Trophoblast cell (in vitro differentiated cells and primary cell): ENCODE measurements around the gene XYLB.

ENCODE experiments used
- DNase-seq, 2 donors: peaks; one replicate each; pipeline ENCODE4 v3.0.0-alpha.2; 2016
- H2AFZ ChIP-seq: 2 replicates; pipeline ENCODE4 v1.6.1; 2013; ENCODE audit warnings: low read length, moderate library complexity, mild to moderate bottlenecking; ENCODE audit not compliant: insufficient read depth, poor library complexity
- H2AK5ac ChIP-seq: 2 replicates; pipeline ENCODE4 v1.6.1; 2013; ENCODE audit warnings: mild to moderate bottlenecking, low read length
- H2BK120ac ChIP-seq: 2 replicates; pipeline ENCODE4 v1.6.1; 2013; ENCODE audit warnings: low read length, mild to moderate bottlenecking, moderate library complexity; ENCODE audit not compliant: insufficient read depth, poor library complexity
- H2BK12ac ChIP-seq: 2 replicates; pipeline ENCODE4 v1.6.1; 2013; ENCODE audit warnings: mild to moderate bottlenecking, low read length, moderate library complexity
- H2BK5ac ChIP-seq: 2 replicates; pipeline ENCODE4 v1.6.1; 2013; ENCODE audit warnings: low read length, low read depth, moderate library complexity, mild to moderate bottlenecking; ENCODE audit not compliant: poor library complexity
- H3K14ac ChIP-seq: 2 replicates; pipeline ENCODE4 v1.6.1; 2013; ENCODE audit warnings: mild to moderate bottlenecking, low read length
- H3K18ac ChIP-seq: 2 replicates; pipeline ENCODE4 v1.6.1; 2013; ENCODE audit warnings: mild to moderate bottlenecking, low read length
- H3K23ac ChIP-seq: 2 replicates; pipeline ENCODE4 v1.6.1; 2013; ENCODE audit warnings: low read length
- H3K27ac ChIP-seq: 2 replicates; pipeline ENCODE4 v1.5.1; 2013; ENCODE audit warnings: low read depth, mild to moderate bottlenecking, inconsistent platforms, low read length, moderate library complexity
- H3K27me3 ChIP-seq: 2 replicates; pipeline ENCODE4 v1.6.1; 2013; ENCODE audit warnings: inconsistent platforms, mild to moderate bottlenecking, low read length, moderate library complexity; ENCODE audit not compliant: insufficient read depth
- H3K36me3 ChIP-seq, 2 experiments: 1 replicate in 1 of 2; 2 replicates in 1 of 2; pipeline ENCODE4 v1.6.1; 2013; ENCODE audit warnings: low read length in 2 of 2, mild to moderate bottlenecking in 2 of 2, moderate library complexity in 1 of 2; ENCODE audit not compliant: insufficient read depth in 2 of 2, control insufficient read depth in 1 of 2
- H3K4ac ChIP-seq: 2 replicates; pipeline ENCODE4 v1.6.1; 2013; ENCODE audit warnings: low read depth, mild to moderate bottlenecking, low read length, moderate library complexity
- H3K4me1 ChIP-seq, 2 experiments: 1 replicate in 1 of 2; 2 replicates in 1 of 2; pipeline ENCODE4 v1.6.1; 2013; ENCODE audit warnings: low read length in 2 of 2, mild to moderate bottlenecking in 2 of 2, moderate library complexity in 1 of 2; ENCODE audit not compliant: insufficient read depth in 2 of 2, control insufficient read depth in 1 of 2
- H3K4me2 ChIP-seq: 2 replicates; pipeline ENCODE4 v1.6.1; 2013; ENCODE audit warnings: inconsistent platforms, mild to moderate bottlenecking, low read length, moderate library complexity
- H3K4me3 ChIP-seq: 2 replicates; pipeline ENCODE4 v1.5.1; 2013; ENCODE audit warnings: mild to moderate bottlenecking, low read depth, low read length, inconsistent platforms
- H3K79me1 ChIP-seq: one replicate; pipeline ENCODE4 v1.6.1; 2013; ENCODE audit warnings: low read length
- H3K79me2 ChIP-seq: 2 replicates; pipeline ENCODE4 v1.6.1; 2013; ENCODE audit warnings: low read length, mild to moderate bottlenecking; ENCODE audit not compliant: control insufficient read depth, insufficient read depth, poor library complexity
- H3K9ac ChIP-seq: 2 replicates; pipeline ENCODE4 v1.6.1; 2013; ENCODE audit warnings: mild to moderate bottlenecking, low read length
- H3K9me3 ChIP-seq: 2 replicates; pipeline ENCODE4 v1.6.1; 2013; ENCODE audit warnings: low read depth, mild to moderate bottlenecking, control low read depth, inconsistent platforms, low read length; ENCODE audit not compliant: insufficient read depth
- H4K12ac ChIP-seq: 2 replicates; pipeline ENCODE4 v1.6.1; 2013; ENCODE audit warnings: low read depth, mild to moderate bottlenecking, low read length, moderate library complexity
- H4K8ac ChIP-seq: 2 replicates; pipeline ENCODE4 v1.6.1; 2013; ENCODE audit warnings: low read depth, mild to moderate bottlenecking, low read length, moderate library complexity
- H4K91ac ChIP-seq: one replicate; pipeline ENCODE4 v1.6.1; 2013; ENCODE audit warnings: low read depth, mild to moderate bottlenecking, low read length, moderate library complexity
- WGBS: extraction: QIAGEN DNeasy Blood & Tissue Kit; methylation state at CpG from one replicate; pipeline ENCODE4 v1.1.7; 2013; ENCODE audit warnings: missing lambda C conversion rate; ENCODE audit not compliant: insufficient read length, insufficient coverage; ENCODE audit errors: extremely low coverage; 5-methylcytosine and 5-hydroxymethylcytosine counted together

The XYLB gene

GRCh38 chr3:38457111-38458003 lies 110.8 kb downstream of the XYLB start:
- WGBS: no CpG with 5 or more reads among the region's 9 CpGs
- no peak overlapping the region for H3K4me2 ChIP-seq
- peak overlapping the region; percentile 15 for H3K18ac ChIP-seq
- no peak overlapping the region for H3K23ac ChIP-seq
- no peak overlapping the region for H3K4me3 ChIP-seq
- H3K9me3 ChIP-seq: no peaks in the 10 kb centered on the region
- H3K27me3 ChIP-seq: no peaks in the 10 kb centered on the region
- H3K36me3 ChIP-seq: no peaks in the 10 kb centered on the region
- no peak overlapping the region for H3K9ac ChIP-seq
- H2BK120ac ChIP-seq: no peak overlapping the region
- no peak for DNase-seq
- H3K4me1 ChIP-seq: peaks cover 10 to 12% of the 10 kb centered on the region in 2 experiments
- H3K14ac ChIP-seq: no peak overlapping the region
- H2BK12ac ChIP-seq: no peak overlapping the region
- no peak overlapping the region for H2AK5ac ChIP-seq
- H3K27ac ChIP-seq: no peak overlapping the region
- no peak overlapping the region for H4K8ac ChIP-seq
- peaks cover 13% of the 10 kb centered on the region for H3K79me1 ChIP-seq
- H4K12ac ChIP-seq: no peak overlapping the region
- peaks cover 30% of the 10 kb centered on the region for H3K79me2 ChIP-seq
- H2AFZ ChIP-seq: no peak overlapping the region
- H2BK5ac ChIP-seq: no peak overlapping the region
- peak overlapping the region; percentile 92 for H3K4ac ChIP-seq
- H4K91ac ChIP-seq: no peak overlapping the region

DNA sequence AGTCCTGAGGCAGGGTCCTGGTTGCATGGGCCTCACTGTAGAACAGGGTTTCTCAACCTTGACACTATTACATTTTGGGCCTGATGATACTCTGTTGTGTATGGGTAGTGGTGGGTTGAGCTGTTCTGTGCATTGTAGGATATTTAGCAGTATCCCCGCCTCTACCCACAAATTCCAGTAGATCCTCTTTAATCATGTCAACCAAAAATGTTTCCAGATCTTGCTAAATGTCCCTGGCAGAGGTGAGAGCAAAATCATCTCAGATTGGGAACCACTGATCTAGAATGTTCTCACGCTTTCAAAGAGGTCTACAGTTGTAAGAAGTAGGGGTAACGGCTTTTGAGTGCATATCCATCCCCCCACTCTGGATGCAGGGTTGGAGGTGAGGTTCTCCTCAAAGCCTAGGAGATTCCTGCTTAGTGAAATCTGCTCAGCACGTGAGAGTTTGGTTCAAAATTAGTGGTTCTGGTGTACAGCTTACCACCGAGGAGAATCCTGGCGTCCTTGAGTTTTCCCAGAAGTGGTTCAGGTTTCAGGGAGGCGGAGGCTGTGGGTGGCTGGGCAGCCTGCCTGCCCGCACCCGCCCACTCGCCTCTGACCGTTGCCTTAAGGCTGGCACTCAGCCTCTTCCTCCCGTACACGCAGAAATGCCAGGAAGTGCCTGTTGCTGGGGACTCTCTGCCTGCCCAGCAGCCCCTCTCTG lies 112.4 kb downstream of the XYLB start:
- Histone ChIP-seq H4K91ac (no peak overlapping the region), H3K79me1 (peaks cover 13% of the 10 kb centered on the region), H4K12ac (no peak overlapping the region), H3K18ac (no peak overlapping the region), H3K9ac (no peak overlapping the region), H4K8ac (no peak overlapping the region), H2BK12ac (no peak overlapping the region), H3K4ac (peak overlapping the region; percentile 65), H3K4me1 (peaks cover 5 to 6% of the 10 kb centered on the region in 2 experiments), H2BK5ac (no peak overlapping the region), H2AK5ac (no peak overlapping the region), H3K27ac (no peak overlapping the region), H2AFZ (no peak overlapping the region), H3K9me3 (peaks cover 2% of the 10 kb centered on the region), H3K14ac (no peak overlapping the region), H3K27me3 (no peaks in the 10 kb centered on the region), H3K79me2 (peaks cover 31% of the 10 kb centered on the region), H3K36me3 (no peaks in the 10 kb centered on the region), H3K4me3 (no peak overlapping the region), H3K4me2 (no peak overlapping the region), H2BK120ac (no peak overlapping the region), H3K23ac (no peak overlapping the region)
- no peak for DNase-seq
- no CpG with 5 or more reads among the region's 13 CpGs for WGBS

- Histone ChIP-seq H3K4me2 (no peak overlapping the region), H3K4me3 (no peak overlapping the region), H3K27me3 (no peaks in the 10 kb centered on the region), H2BK120ac (no peak overlapping the region), H2AK5ac (no peak overlapping the region), H3K27ac (no peak overlapping the region), H3K4ac (no peak overlapping the region), H3K9ac (no peak overlapping the region), H4K8ac (no peak overlapping the region), H3K23ac (no peak overlapping the region), H2BK5ac (no peak overlapping the region), H2BK12ac (no peak overlapping the region), H3K79me1 (peaks cover 6% of the 10 kb centered on the region), H3K4me1 (peaks cover 5 to 6% of the 10 kb centered on the region in 2 experiments), H3K18ac (no peak overlapping the region), H3K36me3 (no peaks in the 10 kb centered on the region), H3K79me2 (peaks cover 25% of the 10 kb centered on the region), H3K14ac (no peak overlapping the region), H2AFZ (no peak overlapping the region), H4K91ac (no peak overlapping the region), H4K12ac (no peak overlapping the region), H3K9me3 (peaks cover 2% of the 10 kb centered on the region)
- no CpG with 5 or more reads among the region's 10 CpGs for whole genome bisulfite sequencing
- no peak for DNase-seq
Measured at GRCh38 chr3:38459499-38460048, 113.0 kb downstream of the XYLB start.

GRCh38 chr3:38460377-38461270 lies 114.0 kb downstream of the XYLB start:
- Histone ChIP-seq H3K79me1 (no peaks in the 10 kb centered on the region), H3K14ac (no peak overlapping the region), H3K4me2 (no peak overlapping the region), H3K9me3 (peaks cover 2% of the 10 kb centered on the region), H3K79me2 (peaks cover 19% of the 10 kb centered on the region), H2AFZ (no peak overlapping the region), H4K91ac (no peak overlapping the region), H4K8ac (no peak overlapping the region), H3K4me3 (no peak overlapping the region), H2AK5ac (no peak overlapping the region), H3K18ac (no peak overlapping the region), H3K27ac (no peak overlapping the region), H2BK12ac (no peak overlapping the region), H3K23ac (no peak overlapping the region), H4K12ac (no peak overlapping the region), H3K4ac (peak overlapping the region; percentile 34), H3K9ac (no peak overlapping the region), H3K4me1 (peaks cover 5 to 6% of the 10 kb centered on the region in 2 experiments), H2BK5ac (no peak overlapping the region), H3K36me3 (no peaks in the 10 kb centered on the region), H2BK120ac (no peak overlapping the region), H3K27me3 (no peaks in the 10 kb centered on the region)
- no peak for DNase-seq
- WGBS: no CpG with 5 or more reads among the region's 12 CpGs
